HG03565 (cell line): ENCODE data around the gene HLA-DQA1.
A peak's percentile ranks its signal among the peaks of the same experiment; 100 is the strongest.
"Not testable (repeated sequence)": the region's sequence is repeated elsewhere in the genome, so short reads cannot be mapped to it uniquely, and the experiment has no call there.

Source experiments
- ATAC-seq: cut with Tn5 transposase; IDR thresholded peaks from one replicate; pipeline ENCODE4 v1.9.1; 2021; ENCODE audit warnings: mild to moderate bottlenecking, moderate library complexity; ENCODE audit not compliant: unreplicated experiment

HLA-DQA1 gene

GRCh38 chr6:32621372-32621771 lies 15.8 kb upstream of the HLA-DQA1 start:
- no peak for ATAC-seq

DNA sequence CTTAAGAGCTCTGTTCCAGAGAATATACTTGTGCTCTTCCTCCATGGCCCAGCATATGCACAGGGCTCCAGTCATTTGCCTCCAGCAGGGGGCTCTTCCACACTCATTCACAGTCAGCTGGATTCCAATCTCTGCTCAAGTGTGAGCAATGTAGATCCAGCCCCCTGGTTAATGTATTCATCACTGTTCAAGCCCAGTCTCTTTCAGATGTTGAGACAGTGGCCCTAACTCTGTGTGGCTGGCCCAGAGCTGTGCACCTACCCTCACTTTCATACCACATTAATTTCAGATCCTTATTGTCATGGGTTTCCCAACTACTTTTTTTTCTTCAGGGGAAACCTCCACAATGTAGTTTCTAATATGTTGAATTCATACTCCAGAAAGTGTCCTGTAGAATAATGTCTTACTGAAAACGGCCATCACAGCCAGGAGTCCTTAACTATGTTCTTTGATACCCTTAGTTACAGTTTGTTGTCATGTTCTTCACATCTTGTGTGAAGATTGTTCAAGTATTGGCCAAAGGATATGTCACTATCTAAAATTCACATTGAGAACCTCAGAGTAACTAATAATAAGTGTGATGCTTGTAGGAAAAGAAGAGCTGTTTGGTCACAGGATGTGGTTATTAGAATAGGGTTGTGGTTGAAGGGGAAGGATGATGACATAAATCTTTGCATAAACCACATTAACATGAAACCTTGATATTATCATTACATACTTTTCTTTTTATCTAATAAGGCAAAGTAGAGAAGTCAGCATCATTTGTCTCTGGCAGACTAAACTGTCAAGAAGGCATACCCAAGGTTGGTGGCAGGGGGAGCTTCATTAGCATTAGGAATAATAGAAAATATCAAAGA lies 14.4 kb upstream of the HLA-DQA1 start:
- ATAC-seq = peak; percentile 66

- ATAC-seq = no peak
Measured at GRCh38 chr6:32623693-32624092, 13.5 kb upstream of the HLA-DQA1 start.

GRCh38 chr6:32624565-32624964 lies 12.6 kb upstream of the HLA-DQA1 start:
- no peak for ATAC-seq

- ATAC-seq = no peak
Measured at GRCh38 chr6:32625137-32625536, 12.1 kb upstream of the HLA-DQA1 start.

DNA sequence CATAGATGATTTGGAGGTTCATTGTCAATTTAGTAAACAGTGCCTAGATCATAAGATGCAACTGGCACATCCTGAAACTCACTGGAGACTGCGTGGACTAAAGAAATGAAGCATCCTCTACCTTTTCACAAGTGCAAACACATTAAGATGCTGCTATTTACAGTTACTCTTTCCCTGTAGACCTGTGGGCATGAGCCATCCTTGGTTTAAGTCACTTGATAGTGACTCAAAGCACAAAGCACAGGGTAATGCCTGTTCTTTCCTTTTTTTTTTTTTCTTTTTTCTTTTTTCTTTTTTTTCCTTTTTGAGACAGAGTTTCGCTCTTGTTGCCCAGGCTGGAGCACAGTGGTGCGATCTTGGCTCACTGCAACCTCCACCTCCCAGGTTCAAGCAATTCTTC lies 10.0 kb upstream of the HLA-DQA1 start:
- no peak for ATAC-seq

DNA sequence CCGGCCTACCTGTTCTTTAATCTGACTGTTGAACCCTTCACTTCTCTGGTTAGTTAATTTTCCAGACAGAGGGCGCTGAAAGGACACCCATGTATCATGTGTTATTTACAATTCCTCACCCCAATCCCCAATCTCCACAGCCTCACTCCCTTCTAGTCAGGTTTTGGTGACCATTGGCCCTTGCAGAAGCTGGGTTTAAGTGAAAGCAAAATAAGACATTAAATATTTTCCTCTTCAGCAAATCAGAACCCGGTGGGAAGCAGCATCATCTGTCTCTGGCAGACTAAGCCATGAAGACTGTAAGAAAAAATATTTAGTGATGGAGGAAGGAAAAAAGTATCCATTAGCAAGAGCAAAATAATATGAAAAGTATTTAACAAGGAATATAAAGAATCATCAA lies 9.4 kb upstream of the HLA-DQA1 start:
- peak; percentile 30 for ATAC-seq

DNA sequence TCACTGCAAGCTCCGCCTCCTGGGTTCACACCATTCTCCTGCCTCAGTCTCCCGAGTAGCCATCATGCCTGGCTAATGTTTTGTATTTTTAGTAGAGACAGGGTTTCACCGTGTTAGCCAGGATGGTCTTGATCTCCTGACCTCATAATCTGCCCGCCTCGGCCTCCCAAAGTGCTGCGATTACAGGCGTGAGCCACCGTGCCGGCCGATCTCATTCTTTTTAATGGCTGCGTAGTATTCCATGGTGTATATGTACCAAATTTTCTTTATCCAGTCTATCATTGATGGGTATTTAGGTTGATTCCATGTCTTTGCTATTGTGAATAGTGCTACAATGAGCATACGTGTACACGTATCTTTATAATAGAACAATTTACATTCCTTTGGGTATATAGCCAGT lies 7.4 kb upstream of the HLA-DQA1 start:
- not testable (repeated sequence) for ATAC-seq

DNA sequence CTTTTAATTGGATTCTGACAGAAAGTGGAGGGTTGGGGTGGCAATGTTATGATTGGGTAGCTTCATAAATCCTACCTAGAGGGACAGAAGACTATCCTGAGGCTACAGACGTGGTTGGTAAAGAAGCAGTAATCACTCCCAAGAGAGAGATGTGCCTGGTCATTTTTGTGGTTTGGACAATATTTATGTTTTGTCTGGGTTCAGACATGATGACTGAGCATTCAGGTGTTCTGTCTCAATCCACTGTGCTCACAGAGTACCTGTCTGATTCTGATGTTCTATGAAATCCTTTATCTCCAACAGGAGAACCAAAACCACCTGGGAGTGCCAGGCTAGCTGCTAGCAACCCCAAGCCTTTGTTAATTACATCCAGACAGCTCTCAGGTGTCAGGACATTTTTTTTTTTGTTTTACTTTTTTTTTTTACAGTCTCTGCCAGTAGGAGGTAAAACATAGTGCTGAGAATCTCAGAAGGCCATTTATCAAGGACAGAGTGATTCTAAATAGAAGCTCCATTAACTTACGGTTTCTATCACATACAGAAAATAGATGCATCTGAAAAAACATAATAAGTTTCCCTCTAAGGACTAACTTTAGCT lies 1.6 kb upstream of the HLA-DQA1 start:
- no peak for ATAC-seq

GRCh38 chr6:32637883-32638282 lies 677 bp downstream of the HLA-DQA1 start:
- no peak for ATAC-seq

DNA sequence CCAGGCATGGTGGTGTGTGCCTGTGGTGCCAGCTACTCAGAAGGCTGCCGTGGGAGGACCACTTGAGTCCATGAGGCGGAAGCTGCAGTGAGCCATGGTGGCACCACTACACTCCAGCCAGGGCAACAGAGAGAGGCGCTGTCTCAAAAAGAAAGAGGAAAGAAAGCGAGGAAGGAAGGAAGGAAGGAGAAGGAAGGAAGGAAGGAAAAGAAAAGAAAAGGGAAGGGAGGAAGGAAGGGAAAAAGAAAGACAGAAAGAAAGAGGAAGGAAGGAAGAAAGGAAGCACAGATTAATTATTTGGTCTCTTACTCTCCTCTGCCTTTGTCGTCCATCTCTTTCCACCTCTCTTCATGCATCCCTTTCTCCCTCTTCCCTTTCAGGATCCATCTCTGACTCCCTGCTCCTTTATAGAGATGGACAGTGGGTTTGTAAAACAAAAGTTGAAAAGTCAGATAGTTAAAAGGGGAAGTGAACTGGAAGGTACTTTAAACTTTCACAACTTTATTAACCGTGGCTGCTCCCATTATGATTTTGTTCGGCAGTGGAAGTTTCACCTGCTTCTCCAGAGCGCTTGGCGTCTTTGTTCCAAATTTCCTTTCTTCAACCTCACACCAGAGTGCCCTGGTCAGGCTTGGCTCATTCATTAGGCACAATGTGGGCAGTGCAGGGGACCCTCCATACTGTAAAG lies 1.5 kb downstream of the HLA-DQA1 start:
- ATAC-seq = no peak

- no peak for ATAC-seq
Measured at GRCh38 chr6:32639440-32640394, 2.5 kb downstream of the HLA-DQA1 start.

DNA sequence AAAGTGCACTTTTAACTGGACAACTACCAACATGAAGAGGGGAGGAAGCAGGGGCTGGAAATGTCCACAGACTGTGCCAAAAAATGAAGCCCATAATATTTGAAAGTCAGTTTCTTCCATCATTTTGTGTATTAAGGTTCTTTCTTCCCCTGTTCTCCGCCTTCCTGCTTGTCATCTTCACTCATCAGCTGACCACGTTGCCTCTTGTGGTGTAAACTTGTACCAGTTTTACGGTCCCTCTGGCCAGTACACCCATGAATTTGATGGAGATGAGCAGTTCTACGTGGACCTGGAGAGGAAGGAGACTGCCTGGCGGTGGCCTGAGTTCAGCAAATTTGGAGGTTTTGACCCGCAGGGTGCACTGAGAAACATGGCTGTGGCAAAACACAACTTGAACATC lies 3.9 kb downstream of the HLA-DQA1 start:
- no peak for ATAC-seq

- not testable (repeated sequence) for ATAC-seq
Measured at GRCh38 chr6:32641785-32642719, 4.8 kb downstream of the HLA-DQA1 start.

- no peak for ATAC-seq
Measured at GRCh38 chr6:32642720-32643106, 5.5 kb downstream of the HLA-DQA1 start.

- no peak for ATAC-seq
Measured at GRCh38 chr6:32643904-32644303, 6.7 kb downstream of the HLA-DQA1 start.

- no peak for ATAC-seq
Measured at GRCh38 chr6:32645047-32645703, 8.0 kb downstream of the HLA-DQA1 start.

DNA sequence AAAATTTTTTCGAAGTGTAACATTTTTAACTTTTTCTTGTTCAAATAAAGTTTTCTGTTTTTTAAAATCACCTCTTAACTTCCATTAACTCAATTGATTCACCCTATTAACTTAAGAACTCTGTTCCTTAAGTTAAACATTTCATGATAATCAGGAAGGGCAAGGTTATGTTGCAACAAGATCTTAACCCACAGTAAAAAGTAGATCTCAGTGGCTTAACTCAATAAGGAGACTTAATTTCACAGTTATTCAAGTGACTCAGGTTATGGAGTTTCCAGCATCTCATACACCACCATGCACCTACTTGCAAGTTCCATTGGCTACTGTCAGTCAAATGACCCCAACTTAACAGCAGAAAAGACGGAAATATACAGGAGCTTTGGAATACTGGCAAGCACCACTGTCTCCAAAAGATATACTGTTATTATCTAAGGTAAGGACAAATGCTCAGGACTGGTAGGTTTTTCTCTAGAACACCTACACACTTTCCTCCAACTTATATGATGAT lies 18.1 kb downstream of the HLA-DQA1 start:
- no peak for ATAC-seq

GRCh38 chr6:32657329-32657728 lies 20.1 kb downstream of the HLA-DQA1 start:
- not testable (repeated sequence) for ATAC-seq
